Ecto neural progenitor cell (in vitro differentiated cells): Measurements from ENCODE around the gene ZMIZ2.
"Not testable (repeated sequence)": the region's sequence is repeated elsewhere in the genome, so short reads cannot be mapped to it uniquely, and the experiment has no call there.

Experiments
- DNase-seq: peaks from one replicate; pipeline ENCODE4 v3.0.0-alpha.2; 2018; ENCODE audit warnings: low spot score

The ZMIZ2 gene, protein sequence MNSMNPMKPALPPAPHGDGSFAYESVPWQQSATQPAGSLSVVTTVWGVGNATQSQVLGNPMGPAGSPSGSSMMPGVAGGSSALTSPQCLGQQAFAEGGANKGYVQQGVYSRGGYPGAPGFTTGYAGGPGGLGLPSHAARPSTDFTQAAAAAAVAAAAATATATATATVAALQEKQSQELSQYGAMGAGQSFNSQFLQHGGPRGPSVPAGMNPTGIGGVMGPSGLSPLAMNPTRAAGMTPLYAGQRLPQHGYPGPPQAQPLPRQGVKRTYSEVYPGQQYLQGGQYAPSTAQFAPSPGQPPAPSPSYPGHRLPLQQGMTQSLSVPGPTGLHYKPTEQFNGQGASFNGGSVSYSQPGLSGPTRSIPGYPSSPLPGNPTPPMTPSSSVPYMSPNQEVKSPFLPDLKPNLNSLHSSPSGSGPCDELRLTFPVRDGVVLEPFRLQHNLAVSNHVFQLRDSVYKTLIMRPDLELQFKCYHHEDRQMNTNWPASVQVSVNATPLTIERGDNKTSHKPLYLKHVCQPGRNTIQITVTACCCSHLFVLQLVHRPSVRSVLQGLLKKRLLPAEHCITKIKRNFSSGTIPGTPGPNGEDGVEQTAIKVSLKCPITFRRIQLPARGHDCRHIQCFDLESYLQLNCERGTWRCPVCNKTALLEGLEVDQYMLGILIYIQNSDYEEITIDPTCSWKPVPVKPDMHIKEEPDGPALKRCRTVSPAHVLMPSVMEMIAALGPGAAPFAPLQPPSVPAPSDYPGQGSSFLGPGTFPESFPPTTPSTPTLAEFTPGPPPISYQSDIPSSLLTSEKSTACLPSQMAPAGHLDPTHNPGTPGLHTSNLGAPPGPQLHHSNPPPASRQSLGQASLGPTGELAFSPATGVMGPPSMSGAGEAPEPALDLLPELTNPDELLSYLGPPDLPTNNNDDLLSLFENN

DNA sequence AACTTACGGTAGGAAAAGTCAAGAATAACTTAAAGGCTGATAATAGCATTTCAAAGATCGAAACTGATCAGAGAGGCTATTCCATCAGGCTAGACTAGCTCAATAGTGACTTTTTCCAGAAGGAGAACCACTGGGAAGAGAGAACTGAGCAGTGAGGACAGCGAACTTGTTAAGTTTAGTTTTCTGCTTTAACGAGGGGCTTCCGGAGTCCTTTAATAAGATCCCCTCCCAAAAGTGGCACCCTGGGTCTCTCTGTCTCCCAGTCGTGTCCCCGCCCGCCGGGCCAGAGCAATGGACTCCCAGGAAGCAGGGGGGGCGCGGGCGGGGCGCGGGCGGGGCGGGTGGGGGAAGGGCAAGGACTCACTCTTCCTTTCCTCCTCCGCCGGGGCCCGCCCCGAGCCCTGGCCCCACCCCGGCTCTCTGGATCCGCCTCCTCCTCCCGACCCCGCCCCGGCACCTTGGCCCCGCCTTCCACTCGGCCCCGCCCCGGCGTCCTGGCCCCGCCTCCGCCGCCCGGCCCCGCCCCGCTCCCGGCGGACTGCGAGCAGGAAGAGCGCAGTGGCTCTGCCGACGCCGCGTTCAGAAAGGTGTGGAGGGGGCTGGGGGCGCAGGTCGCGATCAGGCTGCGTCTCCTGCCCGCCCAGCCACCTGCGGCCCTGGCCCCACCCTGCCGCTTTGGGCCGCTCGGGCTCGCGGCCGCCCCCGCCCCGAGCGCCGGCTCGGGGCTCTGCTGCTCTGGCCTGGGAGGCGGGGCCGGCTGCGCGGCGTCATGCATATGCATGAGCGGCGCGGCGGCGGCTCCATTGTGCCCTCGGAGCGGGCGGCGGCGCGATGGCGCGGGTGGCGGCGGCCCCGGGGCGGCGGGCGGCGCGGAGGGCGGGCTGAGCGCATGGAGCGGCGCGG, at the start of gene ZMIZ2:
ZMIZ2 (plus strand) TSS at position 803 of the 903 bp plus-strand sequence. CDS start 7,403 bp downstream, outside the sequence.
- peak; percentile 96 for DNase-seq

DNA sequence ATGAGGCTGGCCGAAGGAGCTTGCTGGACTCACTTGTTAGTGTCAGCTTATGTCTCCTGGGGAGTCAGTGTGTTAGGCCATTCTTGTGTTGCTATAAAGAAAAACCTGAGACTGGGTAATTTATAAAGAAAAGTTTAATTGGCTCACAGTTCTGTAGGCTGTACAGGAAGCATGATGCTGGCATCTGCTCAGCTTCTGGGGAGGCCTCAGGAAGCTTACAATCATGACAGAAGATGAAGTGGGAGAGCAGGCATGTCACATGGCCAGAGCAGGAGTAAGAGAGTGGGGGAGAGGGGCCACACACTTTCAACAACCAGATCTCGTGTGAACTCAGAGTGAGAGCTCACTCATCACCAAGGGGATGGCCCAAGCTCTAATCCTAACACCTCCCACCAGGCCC, 49.0 kb upstream of the ZMIZ2 start:
- DNase-seq: not testable (repeated sequence)

DNA sequence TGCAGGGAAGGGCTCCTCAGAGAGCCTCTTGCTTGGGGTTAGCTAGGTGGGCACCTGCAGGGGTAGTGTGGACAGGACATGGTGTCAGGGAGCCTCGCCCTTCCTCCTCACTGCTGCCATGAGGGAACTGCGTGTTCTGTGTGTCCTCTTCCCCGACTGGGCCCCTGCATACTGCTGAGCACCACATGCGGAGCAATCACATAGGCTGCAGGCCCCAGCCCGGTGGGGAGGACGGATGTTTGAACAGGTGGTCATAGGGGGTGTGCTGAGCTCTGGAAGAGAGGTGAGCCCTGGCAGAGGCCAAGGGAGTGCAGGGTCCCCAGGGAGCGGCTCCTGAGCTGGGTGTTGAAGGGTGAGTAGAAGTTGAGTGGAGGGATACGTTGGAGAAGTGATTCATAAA, 48.3 kb upstream of the ZMIZ2 start:
- DNase-seq: no peak

DNA sequence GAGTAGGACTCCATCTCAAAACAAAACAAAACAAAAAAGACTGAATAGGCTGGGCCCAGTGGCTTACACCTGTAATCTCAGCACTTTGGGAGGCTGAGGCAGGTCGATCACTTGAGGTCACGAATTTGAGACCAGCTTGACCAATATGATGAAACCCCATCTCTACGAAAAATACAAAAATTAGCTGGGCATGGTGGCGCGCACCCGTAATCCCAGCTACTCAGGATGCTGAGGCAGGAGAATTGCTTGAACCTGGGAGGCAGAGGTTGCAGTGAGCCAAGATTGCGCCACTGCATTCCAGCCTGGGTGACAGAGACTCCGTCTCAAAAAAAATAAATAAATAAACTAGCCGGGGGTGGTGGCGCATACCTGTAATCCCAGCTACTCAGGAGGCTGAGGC, 45.3 kb upstream of the ZMIZ2 start:
- not testable (repeated sequence) for DNase-seq

DNA sequence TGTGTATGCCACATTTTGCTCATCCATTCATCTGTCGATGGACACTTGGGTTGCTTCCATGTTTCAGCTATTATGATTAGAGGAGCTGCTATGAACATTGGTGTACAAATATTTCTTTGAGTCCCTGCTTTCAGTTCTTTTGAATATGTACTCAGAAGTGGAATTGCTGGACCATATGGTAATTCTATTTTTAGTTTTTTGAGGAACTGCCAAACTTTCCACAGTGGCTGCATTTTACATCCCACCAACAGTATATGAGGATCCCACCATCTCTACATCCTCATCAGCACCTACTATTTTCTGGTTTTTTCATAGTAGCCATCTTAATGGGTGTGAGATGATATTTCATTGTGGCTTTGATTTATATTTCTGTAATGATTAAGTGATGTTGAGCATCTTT, 44.7 kb upstream of the ZMIZ2 start:
- no peak for DNase-seq

DNA sequence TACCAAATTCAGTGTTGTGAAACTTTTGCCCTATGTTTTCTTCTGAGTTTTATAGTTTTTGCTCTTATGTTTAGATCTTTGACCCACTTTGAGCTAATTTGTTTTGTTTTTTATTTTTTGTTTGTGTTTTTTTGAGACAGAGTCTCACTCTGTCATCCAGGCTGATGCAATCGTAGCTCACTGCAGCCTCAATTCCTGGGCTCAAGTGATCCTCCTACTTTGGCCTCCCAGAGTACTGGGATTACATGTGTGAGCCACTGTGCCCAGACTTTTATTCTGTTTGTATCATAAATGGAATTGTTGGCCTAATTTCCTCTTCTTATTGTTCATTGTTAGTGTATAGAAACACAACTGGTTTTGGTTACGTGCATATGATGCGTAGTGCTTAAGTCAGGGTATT, 43.2 kb upstream of the ZMIZ2 start:
- no peak for DNase-seq

DNA sequence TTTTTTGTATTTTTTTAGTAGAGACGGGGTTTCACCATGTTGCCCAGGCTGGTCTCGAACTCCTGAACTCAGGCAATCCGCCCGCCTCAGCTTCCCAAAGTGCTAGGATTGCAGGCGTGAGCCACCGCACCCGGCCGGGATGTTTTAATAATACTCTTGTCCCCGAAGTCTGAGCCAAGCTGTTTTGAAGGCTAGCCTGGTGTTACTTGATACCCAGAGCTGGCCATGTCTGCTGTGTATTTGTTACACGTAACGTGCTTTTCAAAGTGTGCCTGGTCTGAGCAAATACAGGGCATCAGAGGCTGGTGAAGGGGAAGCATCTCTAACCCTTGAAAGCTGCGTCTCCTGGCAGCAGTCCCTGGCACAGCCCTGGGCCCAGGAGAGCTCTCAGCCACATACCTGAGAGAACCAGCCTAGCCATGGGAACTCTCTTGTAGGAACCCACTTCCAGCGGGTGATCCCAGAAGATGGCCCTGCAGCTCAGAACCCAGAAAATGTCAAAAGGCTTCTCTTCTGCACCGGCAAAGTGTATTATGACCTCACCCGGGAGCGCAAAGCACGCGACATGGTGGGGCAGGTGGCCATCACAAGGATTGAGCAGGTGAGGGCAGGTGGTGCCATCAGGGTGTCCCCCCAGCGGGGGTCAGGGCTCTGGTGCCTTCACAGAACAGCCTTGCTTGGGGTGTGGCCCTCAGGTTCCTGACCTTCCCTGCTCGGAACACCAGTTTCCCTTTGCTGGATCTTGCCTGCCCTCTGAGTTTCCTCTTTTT, 41.7 kb upstream of the ZMIZ2 start:
- DNase-seq: no peak

DNA sequence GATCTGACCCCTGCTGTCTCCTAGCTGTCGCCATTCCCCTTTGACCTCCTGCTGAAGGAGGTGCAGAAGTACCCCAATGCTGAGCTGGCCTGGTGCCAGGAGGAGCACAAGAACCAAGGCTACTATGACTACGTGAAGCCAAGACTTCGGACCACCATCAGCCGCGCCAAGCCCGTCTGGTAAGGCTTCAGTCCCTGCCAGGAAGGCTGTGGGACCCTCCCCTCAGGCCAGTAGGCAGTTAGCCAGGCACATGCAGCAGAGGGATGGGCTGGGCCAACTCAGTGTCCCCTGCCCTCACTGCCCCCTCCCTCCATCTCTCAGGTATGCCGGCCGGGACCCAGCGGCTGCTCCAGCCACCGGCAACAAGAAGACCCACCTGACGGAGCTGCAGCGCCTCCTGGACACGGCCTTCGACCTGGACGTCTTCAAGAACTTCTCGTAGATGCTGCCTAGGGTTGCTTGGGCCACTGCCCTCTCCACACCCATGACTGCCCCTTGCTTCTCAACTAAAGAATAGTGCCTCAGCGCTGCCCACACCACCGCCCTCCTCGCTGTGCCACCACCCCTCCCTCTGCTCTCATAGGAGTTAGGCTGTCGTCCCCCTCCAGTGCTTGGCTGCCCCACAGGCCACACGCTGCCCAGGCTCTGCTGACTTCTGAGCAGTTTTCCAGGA, 41.0 kb upstream of the ZMIZ2 start:
- DNase-seq: no peak

DNA sequence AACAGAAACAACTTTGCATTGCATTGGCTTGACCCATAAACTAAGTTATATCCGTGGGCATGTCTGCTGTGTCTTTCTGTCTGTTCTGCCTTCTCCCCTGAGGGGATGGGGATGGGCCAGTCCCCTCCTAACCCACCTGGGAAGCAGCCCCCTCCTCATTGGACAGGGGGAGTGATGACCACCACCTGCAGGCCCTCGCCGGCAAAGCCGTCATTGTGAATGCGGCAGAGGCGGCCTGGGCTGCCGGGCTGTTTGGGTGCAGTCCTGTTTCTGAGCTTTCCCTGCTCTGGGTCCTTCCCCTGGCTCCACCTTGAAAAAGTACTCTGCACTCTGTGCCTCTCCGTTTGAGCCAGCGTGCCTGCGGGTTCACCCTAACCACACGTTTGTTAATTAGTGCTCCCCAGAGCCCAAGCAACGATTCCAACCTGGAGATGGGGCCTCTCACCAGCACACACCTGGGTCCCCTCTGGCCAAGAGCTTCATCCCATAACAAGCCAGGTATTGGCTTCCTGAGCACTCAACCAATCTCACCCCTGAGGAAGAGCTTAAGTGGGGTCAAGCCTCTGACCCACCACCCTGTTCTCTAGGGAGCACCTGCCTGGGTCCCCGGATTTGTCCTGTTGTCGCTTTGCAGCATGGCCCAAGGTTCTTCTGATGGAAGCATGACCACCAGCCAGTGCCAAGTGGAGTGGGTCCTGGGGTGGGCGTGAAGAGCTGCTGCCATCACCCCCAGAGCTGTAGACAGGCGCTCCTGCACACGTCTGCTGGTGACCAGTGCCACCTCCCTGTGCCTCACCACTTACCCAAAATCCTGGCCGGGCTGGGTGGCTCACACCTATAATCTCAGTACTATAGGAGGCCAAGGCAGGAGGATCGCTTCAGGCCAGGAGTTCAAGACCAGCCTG, 39.4 kb upstream of the ZMIZ2 start:
- DNase-seq: no peak

DNA sequence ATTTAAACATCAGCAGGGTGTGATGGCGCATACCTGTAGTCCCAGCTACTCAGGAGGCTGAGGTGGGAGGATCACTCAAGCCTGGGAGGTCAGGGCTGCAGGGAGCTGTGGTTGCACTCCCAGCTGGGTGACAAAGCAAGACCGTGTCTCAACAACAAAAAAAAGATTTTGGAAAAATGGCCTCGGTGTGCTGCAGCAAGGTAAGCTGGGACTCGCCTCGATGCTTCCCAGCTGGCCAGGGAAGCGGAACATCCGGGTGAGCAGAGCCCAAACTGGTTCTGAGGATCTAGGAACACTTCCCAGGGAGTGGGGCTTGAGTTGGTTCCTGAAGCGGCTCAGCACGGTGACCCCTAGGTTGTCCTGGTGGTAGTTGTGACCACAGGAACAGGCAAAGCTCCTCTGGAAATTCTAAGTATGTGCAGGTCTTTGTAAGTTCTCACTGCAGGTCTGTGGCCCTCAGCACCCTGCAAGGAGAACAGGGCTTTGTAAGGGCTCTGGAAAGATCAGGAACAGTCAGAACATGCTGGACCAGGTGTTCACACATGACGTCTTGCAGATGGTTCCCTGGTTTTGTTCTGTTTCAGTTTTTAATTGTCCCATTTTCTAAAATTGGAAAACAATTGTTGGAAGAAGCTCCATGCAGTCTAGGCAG, 38.6 kb upstream of the ZMIZ2 start:
- DNase-seq: no peak

DNA sequence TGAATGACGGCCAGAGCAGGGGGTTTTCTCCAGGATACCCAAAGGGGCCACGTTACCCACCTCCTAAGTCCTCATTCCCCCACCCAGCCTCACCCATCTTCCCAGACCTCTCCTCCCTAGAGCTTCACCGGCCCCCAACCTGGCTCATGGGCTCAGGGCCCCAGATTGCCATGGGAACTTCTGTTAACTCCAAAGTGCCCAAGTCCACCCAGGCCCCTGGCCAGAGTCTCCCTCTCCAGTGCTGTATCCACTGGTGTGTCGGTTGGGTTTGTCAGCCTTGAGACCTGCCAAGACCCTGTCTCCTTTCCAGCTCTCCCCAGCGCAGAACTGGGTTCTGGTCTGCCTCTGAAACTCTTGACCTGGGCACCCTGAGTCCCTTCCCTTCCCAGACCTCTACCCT, 37.1 kb upstream of the ZMIZ2 start:
- DNase-seq: no peak

DNA sequence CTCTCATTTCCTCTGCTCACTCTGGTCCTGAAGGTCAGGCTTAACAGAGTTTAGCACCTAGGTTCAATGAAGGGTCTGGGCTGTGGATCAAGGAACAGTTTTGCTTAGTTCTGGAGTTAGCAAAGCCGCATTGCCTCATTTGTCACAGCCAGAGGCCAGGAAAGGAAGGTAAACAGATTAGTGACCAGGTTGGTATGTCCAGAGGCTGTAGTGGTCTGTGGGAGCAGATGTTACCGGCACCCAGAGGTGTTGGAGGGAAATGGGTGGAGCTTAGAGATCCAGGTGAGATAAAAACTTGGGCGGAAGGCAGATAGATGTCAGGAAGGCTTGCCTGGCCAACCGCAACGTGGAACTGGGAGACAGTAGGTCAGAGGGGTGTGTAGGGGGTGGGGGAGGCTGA, 36.6 kb upstream of the ZMIZ2 start:
- DNase-seq: no peak

DNA sequence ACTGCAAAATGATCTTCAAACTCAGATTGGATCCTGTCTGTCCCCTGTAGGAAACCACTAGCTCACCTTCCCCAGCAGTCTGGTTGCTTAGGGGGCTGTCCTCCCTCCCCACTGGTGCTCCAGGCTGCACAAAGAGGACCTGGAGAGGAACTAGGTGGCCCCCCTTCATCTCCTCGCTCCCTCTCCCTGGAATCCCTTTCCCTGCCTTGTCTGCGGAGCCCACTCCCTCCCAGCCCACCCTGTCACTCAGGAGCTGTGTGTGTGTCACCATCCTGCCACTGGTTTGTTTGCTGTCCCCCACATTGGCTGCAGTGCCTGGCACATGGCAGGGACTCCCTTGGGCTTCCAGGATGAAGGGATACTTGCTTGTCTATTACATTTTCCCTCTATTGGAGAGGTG, 35.5 kb upstream of the ZMIZ2 start:
- DNase-seq: no peak

DNA sequence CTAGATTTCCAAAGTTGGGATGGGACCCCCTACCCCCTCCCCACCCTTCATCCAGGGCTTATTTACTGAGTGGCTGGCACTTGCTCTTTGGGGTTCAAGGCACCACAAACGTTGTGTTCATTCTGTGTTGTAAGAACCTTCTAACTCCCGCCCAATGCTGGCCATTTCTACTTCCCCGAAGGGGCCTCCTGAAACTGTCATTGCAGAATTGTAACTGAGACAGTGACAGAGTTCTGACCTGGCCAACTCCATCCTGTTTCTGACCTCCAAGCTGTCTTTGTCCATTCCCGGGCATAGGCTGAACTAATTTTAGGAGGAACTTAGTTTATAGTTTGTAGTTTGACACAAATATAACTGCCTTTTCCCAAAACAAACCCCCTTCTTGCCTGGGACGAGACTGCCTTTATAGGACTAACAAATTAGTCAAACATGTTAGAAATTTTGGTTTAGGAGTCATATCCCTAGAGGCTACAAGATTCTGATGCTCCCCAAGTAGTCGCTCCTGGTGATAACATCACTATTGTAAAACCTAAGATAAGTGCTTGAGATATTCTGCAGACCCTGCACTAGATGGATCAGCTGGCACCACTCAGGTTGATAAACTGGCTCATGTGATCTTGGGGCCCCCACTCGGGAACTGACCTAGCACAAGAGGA, 34.8 kb upstream of the ZMIZ2 start:
- DNase-seq: no peak

DNA sequence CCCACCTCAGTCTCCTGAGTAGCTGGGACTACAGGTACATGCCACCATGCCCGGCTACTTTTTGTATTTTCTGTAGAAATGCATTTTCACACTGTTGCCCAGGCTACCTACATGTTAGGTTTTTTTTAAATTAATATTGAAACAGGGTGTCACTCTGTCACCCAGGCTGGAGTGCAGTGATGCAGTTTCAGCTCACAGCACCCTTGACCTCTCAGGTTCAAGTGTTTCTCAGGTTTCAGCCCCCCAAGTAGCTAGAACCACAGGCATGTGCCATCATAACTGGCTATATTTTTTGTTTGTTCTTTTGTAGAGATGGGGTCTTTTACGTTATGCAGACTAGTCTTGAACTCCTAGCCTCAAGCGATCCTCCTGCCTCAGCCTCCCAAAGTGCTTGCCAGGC, 32.4 kb upstream of the ZMIZ2 start:
- DNase-seq: no peak

DNA sequence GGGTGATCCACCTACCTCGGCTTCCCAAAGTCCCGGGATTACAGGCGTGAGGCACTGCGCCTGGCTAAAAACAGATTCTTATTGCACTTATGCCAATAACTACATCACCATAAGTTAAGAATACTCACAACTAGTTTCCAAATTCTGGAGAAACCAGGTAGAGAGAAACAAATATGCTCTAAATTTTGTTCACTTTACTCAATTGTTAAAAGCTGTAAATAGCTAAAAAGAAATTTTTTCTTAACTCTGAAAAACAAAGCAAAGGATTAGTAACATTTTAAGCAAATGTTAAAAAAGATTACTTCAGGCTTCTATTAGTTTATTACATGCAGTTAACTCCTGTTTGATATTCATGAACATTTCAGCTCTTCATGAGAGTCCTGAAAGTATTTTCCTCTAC, 28.3 kb upstream of the ZMIZ2 start:
- DNase-seq: no peak

DNA sequence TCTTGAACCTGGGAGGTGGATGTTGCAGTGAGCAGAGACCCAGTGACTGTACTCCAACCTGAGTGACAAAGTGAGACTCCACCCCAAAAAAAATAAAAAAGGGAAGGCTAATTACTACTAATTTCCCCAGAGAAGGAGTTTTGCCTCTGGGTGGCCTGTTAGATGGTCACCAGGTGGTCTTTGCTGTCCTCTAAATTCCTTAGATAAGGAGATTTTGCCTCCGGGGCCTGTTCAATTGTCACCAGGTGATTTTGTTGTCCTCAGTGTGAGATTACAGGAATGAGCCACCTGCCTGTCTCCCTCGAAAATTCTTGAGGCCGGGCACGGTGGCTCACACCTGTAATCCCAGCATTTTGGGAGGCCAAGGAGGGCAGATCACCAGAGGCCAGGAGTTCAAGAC, 24.4 kb upstream of the ZMIZ2 start:
- no peak for DNase-seq

DNA sequence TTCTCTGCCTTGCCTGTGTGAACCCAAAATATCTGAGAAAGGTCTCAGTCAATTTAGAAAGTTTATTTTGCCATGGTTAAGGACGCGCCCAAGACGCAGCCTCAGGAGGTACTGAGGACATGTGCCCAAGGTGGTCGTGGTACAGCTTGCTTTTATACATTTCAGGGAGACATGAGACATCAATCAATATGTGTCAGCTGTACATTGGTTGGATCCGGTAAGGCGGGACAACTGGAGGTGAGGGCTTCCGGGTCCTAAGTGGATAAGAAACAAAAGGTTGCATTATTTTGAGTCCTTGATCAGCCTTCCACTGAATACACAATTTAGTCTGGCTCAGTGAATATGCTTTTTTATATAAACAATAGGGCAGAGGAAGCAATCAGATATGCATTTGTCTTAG, 22.4 kb upstream of the ZMIZ2 start:
- not testable (repeated sequence) for DNase-seq
